Diencephalon (tissue), 1 donor: ENCODE results near the gene TRIM51. TPM values are rescaled to one million over a fixed set of nuclear protein-coding genes. Genes with fewer than 3 reads are reported as not detected.

ENCODE experiments used
- small RNA-seq: library from RNA; depleted of rRNA; stranded (forward); fragments of <200 nt; gene quantifications from one replicate; pipeline ENCODE3, GENCODE V24; 2014
- total RNA-seq: library from RNA; depleted of rRNA; stranded (reverse); fragments of >200 nt; gene quantifications from one replicate; pipeline ENCODE4 v1.2.3, GENCODE V29; 2014

TRIM51 gene
- not detected for total RNA-seq

GRCh38 chr11:55882997-55883396, at the start of gene TRIM51:
TSS of gene TRIM51 (plus strand) at chr11:55883297. CDS start at chr11:55885429, 2,132 bp downstream.

GRCh38 chr11:55838452-55838851, 44.6 kb upstream of the TRIM51 start, which contains the start of gene OR5D16:
TSS of gene OR5D16 (plus strand) at chr11:55838752. CDS start at chr11:55838752, 0 bp downstream.

GRCh38 chr11:55914482-55914881, 31.4 kb downstream of the TRIM51 start, which contains the start of gene OR5W2:
TSS of gene OR5W2 (minus strand) at chr11:55914582. CDS start at chr11:55914582, 0 bp downstream.

GRCh38 chr11:55936300-55936699, 53.2 kb downstream of the TRIM51 start, which contains the start of gene OR5I1:
TSS of gene OR5I1 (minus strand) at chr11:55936400. CDS start at chr11:55936400, 0 bp downstream.

Small RNA genes lying within 50 kb of the gene (small RNA-seq; reads per million reads assigned to genes)
- not detected for gene AC036111.3

Other genes starting within 250 kb of the TRIM51 start
- gene OR4P4, start 248.2 kb upstream of the TRIM51 start, total RNA-seq, result not detected
- not detected for gene OR4S2, start 235.0 kb upstream of the TRIM51 start, total RNA-seq
- gene OR4C6, start 221.1 kb upstream of the TRIM51 start, total RNA-seq, result not detected
- not detected for gene OR5D13, start 109.9 kb upstream of the TRIM51 start, total RNA-seq
- gene OR5D14, start 87.7 kb upstream of the TRIM51 start, total RNA-seq, result not detected
- gene OR5L1, start 71.9 kb upstream of the TRIM51 start, total RNA-seq, result not detected
- not detected for gene OR5D18, start 63.7 kb upstream of the TRIM51 start, total RNA-seq
- gene OR5L2, start 56.1 kb upstream of the TRIM51 start, total RNA-seq, result not detected
- not detected for gene OR5D16, start 44.5 kb upstream of the TRIM51 start, total RNA-seq
- gene OR5W2, start 31.3 kb downstream of the TRIM51 start, total RNA-seq, result not detected
- gene OR5I1, start 53.1 kb downstream of the TRIM51 start, total RNA-seq, result not detected
- not detected for gene OR10AG1, start 86.6 kb downstream of the TRIM51 start, total RNA-seq
- not detected for gene OR5F1, start 111.3 kb downstream of the TRIM51 start, total RNA-seq
- gene OR5AS1, start 144.4 kb downstream of the TRIM51 start, total RNA-seq, result not detected
- not detected for gene OR8I2, start 210.0 kb downstream of the TRIM51 start, total RNA-seq
- not detected for gene OR8H2, start 220.4 kb downstream of the TRIM51 start, total RNA-seq
- not detected for gene OR8H3, start 239.1 kb downstream of the TRIM51 start, total RNA-seq